NOMO-1 treated with dmso at 0.1 percent for 144 hours (cell line): ENCODE measurements around the gene IGF1R.

ENCODE experiments used
- DNase-seq: peaks from one replicate; lab custom pipeline; 2025; ENCODE audit not compliant: unreplicated experiment; lab: John Stamatoyannopoulos, UW

The IGF1R gene

DNA sequence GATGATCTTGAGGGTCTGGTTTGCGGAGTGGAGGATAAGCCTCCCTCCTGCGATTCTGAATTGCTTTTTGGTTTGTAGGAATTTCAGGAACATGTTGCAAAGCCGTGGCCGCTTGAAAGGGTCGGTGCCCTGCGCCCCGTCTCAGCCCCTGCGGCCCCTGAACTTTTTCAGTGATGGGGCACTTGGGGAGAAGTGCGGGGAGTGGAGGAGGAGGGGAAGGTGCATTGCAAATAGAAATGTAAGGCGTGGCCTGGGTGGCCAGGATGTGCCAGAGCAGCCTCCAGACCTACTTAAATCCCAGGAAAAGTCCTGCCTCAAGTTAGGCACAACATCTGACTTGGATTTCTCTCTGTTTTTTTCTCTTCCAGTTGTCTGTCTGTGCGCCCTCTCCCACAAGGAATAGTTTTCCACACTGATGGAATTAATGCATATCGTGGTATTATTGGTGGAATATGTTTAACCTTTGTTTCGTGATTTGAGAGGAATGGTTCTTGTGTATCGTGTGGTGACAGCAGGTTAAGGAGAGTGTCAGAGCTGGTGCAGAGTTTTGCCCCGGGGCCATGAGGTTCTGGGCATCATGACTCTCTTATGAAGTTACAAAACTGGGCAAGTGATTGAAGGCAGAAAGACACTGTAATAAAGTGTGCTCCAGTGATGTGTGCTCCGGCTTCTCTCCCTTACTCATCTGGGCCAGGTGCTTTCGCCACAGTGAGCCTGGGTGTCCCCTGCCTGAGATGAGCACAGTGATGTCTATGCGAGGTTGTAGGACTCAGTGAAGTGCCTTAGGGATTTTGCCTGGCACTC lies 205.5 kb downstream of the IGF1R start:
- no peak for DNase-seq

DNA sequence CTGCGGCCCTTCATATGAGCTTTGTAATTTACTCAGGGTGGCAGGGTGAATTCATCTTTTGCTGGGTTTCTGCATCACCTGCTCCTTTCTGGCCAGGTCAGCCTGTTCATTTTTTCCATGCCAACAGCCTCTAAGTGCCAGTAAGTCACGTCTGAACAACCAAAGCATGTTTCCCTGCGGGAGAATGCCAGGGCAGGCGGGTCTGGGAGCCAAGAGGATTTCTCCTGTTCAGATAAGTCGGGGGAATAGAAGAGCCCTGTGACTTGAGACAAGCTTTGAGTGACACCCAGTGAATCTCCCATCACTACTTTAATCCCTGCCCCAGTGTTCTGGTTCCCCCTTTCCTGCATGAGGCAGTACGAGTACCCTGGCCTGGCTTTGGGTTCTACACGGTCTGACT lies 206.2 kb downstream of the IGF1R start:
- no peak for DNase-seq

DNA sequence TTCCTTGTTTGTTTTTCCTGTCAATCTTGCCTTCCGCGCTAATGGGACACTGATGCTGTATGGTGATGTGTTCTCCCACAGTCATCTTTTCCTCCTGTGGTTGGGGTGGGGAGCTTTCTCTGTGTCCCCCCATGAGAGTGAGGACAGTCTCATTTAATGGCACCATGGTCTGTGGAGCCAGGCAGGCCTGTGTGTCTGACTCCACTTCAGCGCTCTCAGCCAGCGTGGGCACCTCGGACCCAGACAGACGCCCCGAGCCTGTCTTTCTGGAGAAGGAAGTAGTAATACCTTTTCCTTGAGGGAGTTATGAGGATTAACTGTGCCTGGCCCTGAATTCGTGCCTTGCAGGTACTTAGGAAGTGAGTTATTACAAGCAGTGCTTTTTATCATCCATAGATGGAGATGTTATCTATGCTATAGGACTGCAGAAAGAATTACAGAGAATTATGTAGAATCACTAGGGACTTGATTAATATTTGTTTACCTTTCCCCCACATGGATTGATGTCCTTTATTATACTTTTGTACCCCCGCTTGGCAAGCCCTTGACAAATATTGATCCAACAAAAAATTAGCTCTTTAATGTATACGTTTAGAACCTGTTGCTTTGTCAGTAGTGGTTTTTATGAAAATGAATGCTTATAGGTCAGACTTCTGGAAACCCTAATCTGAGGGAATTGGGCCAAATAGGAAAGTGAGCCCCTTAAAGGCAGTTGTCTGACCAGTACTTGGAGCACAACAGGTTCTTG lies 206.9 kb downstream of the IGF1R start:
- no peak for DNase-seq

DNA sequence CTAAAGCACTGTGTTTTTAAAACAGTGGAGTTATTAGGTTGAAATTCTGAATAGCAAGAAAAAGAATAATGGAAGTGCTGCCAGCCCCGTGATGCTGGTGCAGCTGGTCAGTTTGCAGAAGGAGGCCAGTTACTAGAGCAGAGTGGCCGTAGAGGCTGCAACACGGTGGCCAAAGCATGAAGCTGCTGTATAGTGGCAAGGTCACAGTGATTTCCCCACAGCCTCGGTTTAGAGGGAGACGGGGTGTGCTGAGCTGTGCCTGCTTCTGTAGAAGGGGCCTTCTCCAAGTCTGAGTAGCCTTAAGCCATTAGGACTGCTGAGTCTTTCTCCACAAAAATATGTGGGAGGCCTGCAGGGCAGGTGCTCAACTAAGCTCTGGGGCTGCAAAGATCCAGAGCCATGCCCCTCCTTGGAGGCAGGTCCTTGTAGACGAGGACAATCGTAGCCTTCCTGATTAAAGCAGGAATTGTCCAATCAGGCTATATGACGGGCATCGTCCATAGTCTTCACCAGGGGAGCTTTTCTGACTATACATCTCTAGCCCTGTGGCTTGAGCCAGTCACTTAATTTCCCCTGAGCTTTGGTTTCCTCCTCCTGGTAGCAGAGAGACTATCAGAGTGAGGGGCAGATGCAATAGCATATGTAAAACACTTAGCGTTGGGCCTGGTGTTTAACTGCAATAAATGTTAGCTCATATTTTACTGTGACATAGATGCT lies 207.6 kb downstream of the IGF1R start:
- no peak for DNase-seq

DNA sequence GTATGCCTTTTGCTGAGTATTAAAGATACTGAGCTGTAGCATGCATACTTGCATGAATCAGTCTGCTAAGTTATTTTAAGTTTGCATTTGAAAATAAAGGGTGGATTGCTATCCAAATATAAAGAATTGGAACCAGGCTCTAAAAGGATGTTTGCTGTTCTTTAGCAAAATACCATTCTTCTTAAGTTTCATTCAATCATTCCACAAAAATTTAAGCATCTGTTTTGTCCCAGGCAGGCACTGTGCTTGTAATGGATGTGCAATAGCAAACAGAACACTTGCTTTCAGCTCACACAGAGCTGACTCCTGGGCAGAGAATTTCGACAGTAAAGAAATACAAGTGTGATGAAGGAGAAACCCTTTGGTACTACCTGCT lies 208.2 kb downstream of the IGF1R start:
- no peak for DNase-seq

DNA sequence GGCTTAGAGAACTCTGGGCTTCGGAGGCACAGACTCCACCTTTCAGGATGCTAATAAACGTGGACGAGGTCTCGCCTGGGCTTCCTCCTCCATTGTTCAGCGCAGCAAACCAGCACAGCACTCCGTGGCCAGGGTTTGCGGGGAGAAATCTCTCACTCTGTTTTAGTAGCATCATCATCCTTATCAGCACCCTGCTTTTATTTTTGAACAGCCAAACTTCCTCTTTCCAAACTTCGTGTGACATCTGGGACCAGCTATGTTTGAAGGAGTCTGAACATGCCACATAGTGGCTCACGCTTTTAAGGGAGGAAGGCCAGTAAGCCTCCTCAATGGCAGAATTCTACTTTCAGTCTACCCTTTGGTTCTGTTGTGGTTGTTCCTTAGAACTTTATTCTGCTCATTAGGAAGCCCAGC lies 210.3 kb downstream of the IGF1R start:
- no peak for DNase-seq

DNA sequence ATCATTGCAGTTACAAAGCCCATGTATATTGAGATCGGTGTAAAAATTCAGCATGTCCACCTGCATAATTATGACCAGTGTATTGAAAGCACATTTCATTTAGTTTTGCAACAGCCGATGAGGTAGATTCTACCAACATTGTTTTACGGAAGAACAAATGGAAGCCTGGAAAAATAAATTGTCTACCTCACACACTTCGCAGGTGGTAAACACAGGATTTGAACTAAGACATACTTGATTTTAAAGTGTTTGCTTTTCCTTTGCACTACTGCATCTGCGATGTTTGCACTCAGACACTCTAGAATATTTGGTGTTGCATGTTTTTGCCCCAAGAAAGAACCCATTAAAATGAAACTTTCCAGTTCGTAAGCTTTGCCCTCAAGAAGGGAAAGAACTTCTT lies 210.8 kb downstream of the IGF1R start:
- no peak for DNase-seq

DNA sequence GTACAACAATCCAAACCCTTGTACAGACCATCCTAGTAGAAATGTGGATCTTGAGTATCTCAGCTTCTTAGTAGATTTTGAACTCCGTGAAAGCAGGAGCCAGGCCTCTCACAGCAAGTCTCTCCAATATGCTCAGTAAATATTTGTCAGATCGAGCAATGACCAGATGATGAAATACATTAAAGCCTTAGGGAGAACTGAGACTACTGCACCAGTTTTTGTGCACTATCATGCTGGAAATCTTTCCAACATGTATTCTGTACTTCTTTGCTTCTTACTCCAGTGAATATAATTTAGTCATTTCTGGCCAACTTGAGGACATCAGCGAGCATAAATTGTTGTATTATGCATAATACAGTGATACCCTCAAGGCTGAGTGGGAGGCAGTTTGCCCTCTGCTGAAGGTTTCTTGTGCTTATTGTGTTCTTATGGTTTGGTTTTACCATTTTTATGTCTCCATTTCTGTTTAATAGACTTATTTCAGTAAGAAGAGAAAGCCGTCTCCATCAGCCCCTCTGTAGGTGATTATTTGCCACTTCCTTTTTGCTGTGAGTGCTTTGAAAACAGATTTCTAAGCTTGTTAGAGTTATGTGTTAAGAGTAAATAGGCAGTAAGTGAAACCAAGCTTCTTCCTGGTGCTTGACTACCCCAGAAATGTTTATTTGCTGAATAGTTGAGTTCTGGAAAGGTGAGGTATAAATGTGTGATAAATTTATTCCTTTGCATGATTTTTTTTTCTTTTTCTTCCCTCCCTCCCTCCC lies 212.1 kb downstream of the IGF1R start:
- no peak for DNase-seq

DNA sequence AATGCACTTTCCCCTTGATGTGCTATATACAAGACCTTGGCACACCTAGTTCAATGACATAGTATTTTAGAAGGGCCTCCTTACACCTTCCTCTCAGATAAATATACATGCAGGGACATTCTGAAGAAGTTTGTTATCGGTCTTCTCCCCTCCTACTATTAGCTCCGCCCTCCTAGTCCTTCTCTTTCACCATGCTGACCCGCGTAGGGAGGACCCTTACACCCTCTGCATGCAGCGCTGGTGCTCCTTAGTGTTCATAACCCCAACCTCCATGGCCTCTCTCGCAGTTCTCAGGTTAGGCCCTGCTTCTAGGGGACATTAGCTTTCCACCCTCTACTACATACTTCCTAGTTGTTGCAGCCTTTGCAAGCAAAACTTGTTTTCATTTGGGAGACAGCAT lies 212.8 kb downstream of the IGF1R start:
- DNase-seq, result no peak

DNA sequence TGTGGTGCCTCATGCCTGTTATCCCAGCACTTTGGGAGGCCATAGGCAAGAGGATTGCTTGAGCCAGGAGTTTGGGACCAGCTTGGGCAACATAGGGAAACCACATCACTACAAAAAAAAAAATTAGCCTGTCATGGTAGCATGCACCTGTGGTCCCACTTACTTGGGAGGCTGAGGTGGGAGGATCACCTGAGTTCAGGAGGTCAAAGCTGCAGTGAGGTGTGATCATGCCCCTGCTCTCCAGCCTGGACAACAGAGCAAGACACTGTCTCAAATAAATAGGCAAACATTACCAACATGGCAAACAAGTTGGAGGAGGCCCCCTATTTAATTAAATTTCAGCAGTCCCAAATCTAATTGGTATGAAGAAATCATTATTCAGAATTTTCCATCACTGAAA lies 215.6 kb downstream of the IGF1R start:
- no peak for DNase-seq

DNA sequence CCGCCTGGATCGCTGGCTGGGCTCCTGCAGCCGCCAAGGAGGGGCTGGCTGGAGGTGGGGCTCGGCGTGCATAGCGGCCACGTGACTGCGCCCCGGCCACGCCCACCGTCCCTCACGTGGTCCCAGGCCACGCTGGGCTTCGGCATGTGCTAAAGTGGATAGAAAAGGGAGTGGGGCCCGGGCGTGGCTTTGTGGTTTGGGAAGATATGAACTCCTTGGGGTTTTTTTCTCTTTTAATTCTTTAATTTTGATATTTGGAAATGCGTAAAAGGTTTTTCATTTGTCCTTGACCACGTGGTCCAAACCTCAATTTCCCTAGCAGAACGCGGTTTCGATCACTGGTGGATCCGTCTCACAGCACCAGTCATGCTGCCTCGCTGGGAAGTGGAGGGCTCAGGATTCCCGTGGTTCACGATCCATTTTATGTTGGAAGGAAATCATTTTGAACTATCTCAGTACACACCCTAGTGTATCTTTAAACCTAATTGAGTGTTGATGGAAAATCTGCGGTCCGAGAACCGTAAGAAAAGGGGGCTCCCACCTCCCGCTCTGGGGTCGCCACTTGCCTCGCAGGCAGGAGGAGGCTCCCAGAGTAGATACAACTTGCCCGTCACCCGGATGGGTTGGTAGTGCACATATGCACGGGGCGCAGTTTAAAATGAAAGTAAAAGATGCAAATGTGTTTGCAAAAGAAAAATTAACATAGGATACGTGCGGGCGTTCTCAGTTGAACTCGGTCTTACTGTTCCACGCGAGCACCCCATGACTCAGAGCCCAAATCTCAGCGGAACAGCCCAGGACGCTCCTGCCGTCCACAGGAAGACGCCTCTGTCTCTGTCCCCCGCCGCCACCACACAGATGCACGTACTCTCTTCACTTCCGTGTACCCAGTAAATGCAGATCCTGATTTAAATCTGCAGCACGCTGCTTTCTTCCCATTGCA lies 217.3 kb downstream of the IGF1R start:
- peak; percentile 47 for DNase-seq

DNA sequence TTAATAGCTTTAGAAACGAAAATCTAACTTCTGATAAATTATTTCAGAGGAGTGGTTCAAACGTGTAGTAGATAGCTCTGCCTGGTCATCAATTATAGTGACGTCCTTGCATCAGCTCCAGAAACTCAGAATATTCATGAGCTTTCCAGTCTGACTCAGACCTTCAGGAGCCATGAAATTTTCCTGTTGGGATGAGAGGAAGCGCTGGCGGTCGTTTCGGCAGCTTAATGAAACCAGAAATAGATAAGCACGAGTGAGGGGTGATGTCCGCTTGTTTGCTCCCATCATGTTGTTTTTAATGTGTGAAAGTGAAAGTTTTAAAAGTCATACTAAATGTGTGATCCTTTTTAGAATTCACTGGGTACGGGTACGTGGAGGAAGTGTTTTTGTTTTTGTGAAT lies 218.2 kb downstream of the IGF1R start:
- DNase-seq, result no peak

DNA sequence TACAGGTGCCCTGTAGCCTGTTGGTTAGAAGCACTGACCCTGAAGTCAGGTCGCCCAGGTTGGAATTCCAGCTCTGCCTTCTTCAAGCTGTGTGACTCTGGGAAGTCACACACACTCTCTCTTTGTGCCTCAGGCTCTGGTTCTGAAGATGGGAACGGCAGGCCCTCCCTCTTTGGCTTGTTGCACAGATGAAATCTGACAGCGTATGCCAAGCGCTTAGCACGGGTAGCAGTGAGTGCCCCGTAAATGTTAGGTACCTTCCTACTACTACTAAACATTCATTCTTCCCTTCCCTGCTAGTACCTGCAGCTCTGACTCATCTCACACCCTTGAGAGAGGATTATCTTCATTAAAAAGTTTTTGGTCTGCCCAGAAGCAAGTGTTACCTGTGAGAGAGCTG lies 220.2 kb downstream of the IGF1R start:
- DNase-seq, result no peak

DNA sequence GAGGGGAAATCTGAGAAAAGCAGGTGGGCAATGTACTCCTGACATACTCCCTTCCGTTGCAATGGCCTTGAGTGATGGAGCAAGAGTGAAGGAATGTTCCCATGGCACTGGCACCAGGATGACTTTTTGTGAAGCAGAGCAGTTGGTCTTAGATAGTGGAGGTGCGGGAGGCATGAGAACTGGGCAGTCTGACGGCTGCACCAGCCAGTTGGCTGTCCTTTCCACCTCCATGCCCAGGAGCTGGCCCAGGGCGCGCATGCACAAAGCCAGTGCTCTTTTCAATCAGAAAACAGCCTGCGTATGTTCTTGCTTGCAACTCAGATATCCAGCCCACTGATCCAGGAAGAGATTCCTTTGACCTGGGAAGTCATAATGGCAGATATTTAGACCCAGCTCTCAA lies 222.4 kb downstream of the IGF1R start:
- no peak for DNase-seq

DNA sequence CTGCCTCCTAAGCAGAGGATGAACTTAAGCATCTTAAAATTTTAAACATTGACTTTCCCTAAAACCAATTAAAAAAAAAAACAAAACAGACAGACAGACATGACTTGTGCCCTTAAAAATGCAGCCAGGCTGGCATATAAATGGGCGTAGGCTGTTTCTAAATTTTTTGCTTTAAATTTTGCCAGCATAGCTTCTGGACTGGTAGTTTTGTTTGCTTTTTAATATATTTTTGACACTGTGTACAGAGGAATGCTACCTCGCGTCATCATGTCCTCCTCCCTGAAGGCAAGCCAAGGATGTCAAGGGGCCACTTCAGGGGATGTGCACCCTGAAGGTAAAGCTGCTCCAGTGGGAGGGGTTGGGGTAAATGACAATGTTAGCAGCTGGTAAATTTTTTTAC lies 224.4 kb downstream of the IGF1R start:
- DNase-seq, result no peak

DNA sequence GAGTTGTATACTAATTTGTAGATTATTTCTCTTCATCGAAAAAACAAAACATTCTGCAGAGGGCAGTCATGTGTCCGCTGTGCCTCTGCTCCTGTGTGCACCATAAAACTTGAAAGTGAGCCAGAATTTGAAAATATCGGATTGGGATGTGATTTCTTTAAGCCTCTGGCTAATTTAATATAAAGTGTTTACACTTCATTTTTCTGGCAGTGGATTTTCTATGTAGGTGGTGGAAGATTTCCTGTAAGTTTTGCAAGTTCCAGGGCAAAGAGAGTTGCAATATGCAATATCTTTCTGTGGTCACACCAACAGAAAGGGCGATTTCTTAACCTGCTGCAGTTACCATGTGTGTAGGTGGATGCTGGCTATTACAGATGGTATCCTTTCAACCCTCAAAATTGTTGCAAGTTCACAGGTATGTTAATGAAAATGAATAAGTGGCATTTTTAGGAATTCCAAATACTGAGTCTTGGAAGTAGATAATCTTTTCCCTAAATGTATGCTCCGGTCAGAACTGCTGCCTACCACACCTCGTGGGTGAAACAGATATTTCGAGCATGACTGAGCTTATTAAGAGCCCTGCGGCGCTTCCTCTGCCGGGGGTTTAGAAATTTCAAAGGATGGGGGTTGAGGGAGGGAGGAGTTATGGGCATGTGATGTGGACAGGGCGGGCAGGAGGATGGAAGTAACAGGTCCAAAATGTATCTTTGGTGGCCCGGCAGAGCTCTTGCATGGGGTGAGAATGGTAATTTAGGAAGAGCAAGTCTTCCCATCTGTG lies 225.3 kb downstream of the IGF1R start:
- peak; percentile 91 for DNase-seq

DNA sequence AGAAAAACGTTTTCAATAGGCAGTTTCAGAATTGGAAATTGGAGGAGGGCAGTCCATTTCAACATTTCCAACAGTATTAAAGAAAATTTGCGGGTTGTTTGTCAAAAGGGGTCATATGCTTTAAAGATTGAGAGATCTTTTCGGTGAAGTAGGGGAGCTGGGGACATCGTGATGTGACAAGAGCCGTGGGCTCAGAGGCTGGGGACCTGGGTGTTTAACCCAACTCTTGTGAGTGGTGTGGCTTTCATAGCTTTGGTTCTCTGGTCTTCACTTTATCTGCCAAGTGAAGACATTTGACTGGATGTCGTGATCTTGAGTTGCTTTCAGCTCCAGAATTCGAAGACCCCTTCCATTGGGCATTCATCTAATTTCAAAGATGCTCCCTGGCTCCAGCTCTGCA lies 226.0 kb downstream of the IGF1R start:
- DNase-seq, result no peak

DNA sequence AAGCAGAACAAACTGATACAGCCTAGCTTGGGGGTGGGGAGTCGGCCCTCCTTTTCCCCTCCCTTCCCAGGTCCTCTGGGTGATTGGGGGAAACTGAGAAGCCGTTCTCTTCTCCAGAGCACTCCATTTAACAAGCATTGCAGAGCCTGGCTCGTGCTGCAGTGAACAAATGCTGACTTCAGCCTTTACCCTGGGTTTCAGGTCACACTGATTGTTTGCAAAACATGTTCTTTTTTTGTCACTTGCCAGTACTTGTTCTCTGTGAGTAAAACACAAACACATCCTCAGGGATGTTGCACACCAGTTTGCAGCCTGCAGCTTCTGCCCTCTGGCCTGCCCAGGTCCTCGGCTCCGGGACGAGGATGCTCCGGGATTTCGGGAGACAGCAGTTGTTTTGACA lies 226.4 kb downstream of the IGF1R start:
- no peak for DNase-seq

DNA sequence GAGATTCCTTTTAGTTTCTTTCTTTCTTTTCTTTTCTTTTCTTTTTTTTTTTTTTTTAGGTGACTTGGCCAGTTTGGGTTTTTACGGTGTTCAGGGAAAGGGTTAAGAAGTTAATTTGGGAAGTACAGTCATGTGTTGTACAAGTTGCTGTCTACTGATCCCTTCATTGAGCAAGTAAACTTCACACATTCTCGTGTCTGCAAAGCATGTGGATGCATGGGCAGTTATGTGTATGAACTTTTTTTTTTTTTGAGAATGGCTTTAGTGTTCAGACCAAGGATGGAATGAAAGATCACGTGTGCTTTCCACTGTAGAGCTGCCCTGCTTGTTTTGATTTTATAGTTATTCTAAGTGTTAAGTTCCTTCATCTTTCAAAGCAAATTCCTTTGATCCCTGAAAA lies 227.0 kb downstream of the IGF1R start:
- no peak for DNase-seq
